Activated CD8-positive, alpha-beta memory T cell treated with anti-CD3 and anti-CD28 coated beads for 36 hours (primary cell): ENCODE measurements around the gene KLF17. TPM values are rescaled to one million over a fixed set of nuclear protein-coding genes. Genes with fewer than 3 reads are reported as not detected.

Experiments used
- CTCF ChIA-PET: fragments of 350-600 bp; sonication (Branson Sonifier 250); formaldehyde crosslinking; loops from one replicate; lab custom pipeline; 2021; ENCODE audit warnings: antibody characterized with exemption; lab: Charles Lee
- POLR2A ChIA-PET: fragments of 350-600 bp; sonication (Branson Sonifier 250); formaldehyde crosslinking; loops from one replicate; lab custom pipeline; 2021; ENCODE audit warnings: antibody characterized with exemption; lab: Charles Lee
- total RNA-seq, 2 experiments: library from RNA; stranded (reverse); gene quantifications; one replicate each; pipeline ENCODE4 v1.2.3, GENCODE V29; 2021

The KLF17 gene
- not detected for total RNA-seq

- CTCF ChIA-PET, result no interaction called here
- POLR2A ChIA-PET, result no interaction called here
Measured at GRCh38 chr1:44118682-44119081, at the start of gene KLF17. TSS of gene KLF17 (plus strand) at chr1:44118821. CDS start at chr1:44118908, 87 bp downstream.

GRCh38 chr1:44071461-44071860, 47.2 kb upstream of the KLF17 start:
- ChIA-PET CTCF (interaction anchor here (1.0 kb wide), 1 partner anchor 285 kb away, joined by 5 read pairs; no protein-coding TSS in a partner anchor), POLR2A (no interaction called here)

GRCh38 chr1:44072204-44072603, 46.4 kb upstream of the KLF17 start:
- CTCF ChIA-PET, result no interaction called here

GRCh38 chr1:44072821-44073220, 45.8 kb upstream of the KLF17 start:
- ChIA-PET CTCF (no interaction called here), POLR2A (no interaction called here)

More at GRCh38 chr1:44072204-44072603, 46.4 kb upstream of the KLF17 start:
- POLR2A ChIA-PET, result no interaction called here

GRCh38 chr1:44073528-44073927, 45.1 kb upstream of the KLF17 start:
- ChIA-PET POLR2A (no interaction called here), CTCF (no interaction called here)

GRCh38 chr1:44074415-44074814, 44.2 kb upstream of the KLF17 start:
- POLR2A ChIA-PET, result no interaction called here
- CTCF ChIA-PET, result no interaction called here

- ChIA-PET POLR2A (interaction anchor here (0.5 kb wide), 1 partner anchor 23 kb away, joined by 4 read pairs; no protein-coding TSS in a partner anchor), CTCF (interaction anchor here (0.6 kb wide), 1 partner anchor 315 kb away, joined by 4 read pairs; no protein-coding TSS in a partner anchor)
Measured at GRCh38 chr1:44076066-44076465, 42.6 kb upstream of the KLF17 start.

GRCh38 chr1:44077421-44077820, 41.2 kb upstream of the KLF17 start:
- POLR2A ChIA-PET, result no interaction called here
- CTCF ChIA-PET, result interaction anchor here (0.6 kb wide), 1 partner anchor 215 kb away, joined by 3 read pairs; no protein-coding TSS in a partner anchor

- ChIA-PET POLR2A (no interaction called here), CTCF (no interaction called here)
Measured at GRCh38 chr1:44078104-44078503, 40.5 kb upstream of the KLF17 start.

- ChIA-PET POLR2A (no interaction called here), CTCF (no interaction called here)
Measured at GRCh38 chr1:44079566-44079965, 39.1 kb upstream of the KLF17 start.

GRCh38 chr1:44084998-44085675, 33.5 kb upstream of the KLF17 start:
- ChIA-PET CTCF (interaction anchor here (1.4 to 1.5 kb wide), 2 partner anchors 35 to 38 kb away, joined by 4 to 5 read pairs; no protein-coding TSS in a partner anchor), POLR2A (no interaction called here)

GRCh38 chr1:44086692-44087474, 31.7 kb upstream of the KLF17 start:
- POLR2A ChIA-PET, result no interaction called here
- CTCF ChIA-PET, result no interaction called here

- POLR2A ChIA-PET, result no interaction called here
- CTCF ChIA-PET, result no interaction called here
Measured at GRCh38 chr1:44089371-44090048, 29.1 kb upstream of the KLF17 start.

- CTCF ChIA-PET, result interaction anchor here (0.7 kb wide), 1 partner anchor 24 kb away, joined by 3 read pairs; no protein-coding TSS in a partner anchor
- POLR2A ChIA-PET, result no interaction called here
Measured at GRCh38 chr1:44090429-44091252, 28.0 kb upstream of the KLF17 start.

- ChIA-PET CTCF (no interaction called here), POLR2A (no interaction called here)
Measured at GRCh38 chr1:44094047-44094446, 24.6 kb upstream of the KLF17 start.

GRCh38 chr1:44100183-44100868, 18.3 kb upstream of the KLF17 start:
- ChIA-PET CTCF (no interaction called here), POLR2A (no interaction called here)

GRCh38 chr1:44101328-44101727, 17.3 kb upstream of the KLF17 start:
- ChIA-PET CTCF (no interaction called here), POLR2A (no interaction called here)
